ENCODE data around the gene LRRC3B.

Gene LRRC3B

DNA sequence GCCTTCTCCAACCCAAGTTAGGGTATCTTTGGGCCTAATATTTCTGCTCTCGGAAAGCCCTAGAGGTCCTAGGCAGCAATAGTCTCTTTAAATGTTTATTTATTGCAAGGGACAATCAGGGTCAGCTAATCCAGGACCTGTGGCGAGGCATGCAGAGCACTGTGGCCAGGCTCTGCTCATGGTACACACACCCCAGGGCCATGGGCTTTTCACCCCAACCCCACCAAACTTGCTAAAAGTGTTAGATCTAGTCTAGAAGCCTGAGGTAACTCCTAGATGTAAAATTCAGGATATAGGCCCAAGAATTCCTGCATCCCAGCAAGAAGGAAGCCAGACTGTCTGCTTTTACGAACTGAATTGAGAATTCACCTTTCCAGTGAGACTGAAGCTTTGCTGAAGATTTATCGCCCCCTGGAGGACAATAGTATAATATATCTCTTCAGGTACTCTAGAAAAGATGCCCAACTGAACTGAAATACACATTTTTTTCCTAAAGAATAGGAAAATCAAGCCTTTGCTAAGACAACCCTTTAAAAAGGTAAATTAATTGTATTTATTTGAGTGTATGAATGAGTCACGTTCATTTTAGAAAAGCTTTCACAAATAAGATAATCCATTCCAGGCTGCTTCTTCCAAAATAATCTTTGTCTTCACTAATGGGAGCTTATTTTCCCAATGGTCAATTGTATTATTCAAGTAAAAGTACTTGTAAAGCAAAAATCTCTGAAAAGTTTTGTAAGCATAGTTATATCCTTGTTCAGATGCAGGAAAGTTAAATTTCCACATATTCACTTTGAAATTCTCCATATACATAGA, 89.8 kb downstream of the LRRC3B start:
- peak; percentile 0 to 9 for DNase-seq (ENCODE audit: low read depth in 2 of 2)

DNA sequence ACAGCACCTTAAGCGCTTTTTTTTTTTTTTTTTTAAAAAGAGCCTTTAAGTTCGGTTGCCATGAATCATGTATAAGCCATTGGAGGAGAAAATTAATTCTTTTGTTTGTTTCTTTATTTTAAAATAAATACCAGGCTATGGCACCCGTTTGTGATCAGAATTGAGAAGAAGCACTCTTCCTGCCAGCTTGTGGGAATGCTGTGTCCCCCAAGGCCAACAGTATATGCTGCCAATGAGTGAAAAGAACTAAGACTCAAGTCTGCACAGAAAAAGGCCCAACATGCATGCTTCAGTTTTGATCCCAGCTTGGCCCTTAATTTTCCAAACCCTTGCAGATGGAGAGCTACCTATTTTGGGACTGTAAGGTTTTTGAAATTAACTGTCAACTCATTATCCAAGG, 90.5 kb downstream of the LRRC3B start:
- DNase-seq (ENCODE audit: low read depth in 2 of 2), result no peak

GRCh38 chr3:26714485-26714884, 91.9 kb downstream of the LRRC3B start:
- DNase-seq (ENCODE audit: low read depth in 2 of 2), result no peak

DNA sequence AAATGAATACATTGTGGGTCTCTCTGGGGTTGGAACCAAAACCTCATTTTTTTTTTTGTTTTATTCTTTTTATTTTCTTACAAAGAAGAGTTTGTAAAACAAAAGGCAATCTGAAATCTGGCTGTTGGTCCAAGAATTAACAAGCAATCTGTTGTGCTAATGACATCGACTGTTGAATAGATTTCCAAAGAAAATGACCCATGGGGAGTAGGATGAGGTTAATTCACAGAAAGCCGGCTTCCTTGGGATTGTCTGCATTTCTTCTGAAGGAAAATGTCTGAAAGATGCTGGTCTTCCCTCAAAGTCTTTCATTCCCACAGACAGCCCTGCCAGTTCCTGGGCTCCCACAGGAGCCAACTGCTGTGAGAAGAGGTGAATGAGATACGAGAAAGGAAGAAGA, 92.9 kb downstream of the LRRC3B start:
- no peak for DNase-seq (ENCODE audit: low read depth in 2 of 2)

- no peak for DNase-seq (ENCODE audit: low read depth in 2 of 2)
Measured at GRCh38 chr3:26718315-26718714, 95.7 kb downstream of the LRRC3B start.

- DNase-seq (ENCODE audit: low read depth in 2 of 2), result no peak
Measured at GRCh38 chr3:26719134-26719533, 96.6 kb downstream of the LRRC3B start.

DNA sequence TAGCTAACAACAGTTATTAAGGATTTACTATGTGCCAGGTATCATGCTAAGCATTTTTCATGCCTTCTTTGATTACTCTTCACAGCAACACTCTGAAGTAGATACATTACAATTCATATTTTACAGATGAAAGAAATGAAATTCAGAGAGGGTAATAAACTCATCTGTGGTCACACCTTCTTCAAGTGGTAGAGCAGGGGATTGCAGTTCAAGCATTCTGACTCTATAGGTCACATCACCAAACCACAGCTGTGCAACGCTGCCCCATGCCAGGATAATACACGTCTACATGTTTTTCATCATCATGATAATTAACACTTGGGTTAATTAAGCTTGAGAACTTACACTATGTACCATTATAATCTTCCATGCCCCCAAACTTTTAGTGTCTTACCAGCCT, 98.5 kb downstream of the LRRC3B start:
- DNase-seq (ENCODE audit: low read depth in 2 of 2), result no peak

DNA sequence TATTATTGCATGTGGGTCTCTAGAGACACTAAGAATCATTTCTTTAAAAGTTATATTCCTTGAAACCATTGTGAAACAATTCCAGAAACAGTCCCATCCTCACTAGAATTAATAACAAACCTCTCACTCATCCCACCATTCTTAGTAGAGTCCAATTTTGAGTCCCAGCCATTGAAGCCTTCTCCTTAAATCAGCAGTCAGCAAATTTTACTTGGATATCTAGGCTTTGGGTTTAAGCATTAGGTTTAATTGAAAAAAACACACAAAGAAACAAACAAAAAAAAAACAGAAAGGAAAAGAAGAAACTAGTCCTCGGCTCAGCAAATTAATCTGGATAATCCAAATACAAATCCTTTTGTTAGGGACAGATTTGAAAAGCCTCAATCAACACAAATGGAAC, 109.3 kb downstream of the LRRC3B start:
- no peak for DNase-seq (ENCODE audit: low read depth in 2 of 2)

- no peak for DNase-seq (ENCODE audit: low read depth in 2 of 2)
Measured at GRCh38 chr3:26750263-26750662, 127.7 kb downstream of the LRRC3B start.

- DNase-seq (ENCODE audit: low read depth in 2 of 2), result no peak
Measured at GRCh38 chr3:26752466-26752865, 129.9 kb downstream of the LRRC3B start.

GRCh38 chr3:26753095-26753494, 130.5 kb downstream of the LRRC3B start:
- DNase-seq (ENCODE audit: low read depth in 2 of 2), result no peak

DNA sequence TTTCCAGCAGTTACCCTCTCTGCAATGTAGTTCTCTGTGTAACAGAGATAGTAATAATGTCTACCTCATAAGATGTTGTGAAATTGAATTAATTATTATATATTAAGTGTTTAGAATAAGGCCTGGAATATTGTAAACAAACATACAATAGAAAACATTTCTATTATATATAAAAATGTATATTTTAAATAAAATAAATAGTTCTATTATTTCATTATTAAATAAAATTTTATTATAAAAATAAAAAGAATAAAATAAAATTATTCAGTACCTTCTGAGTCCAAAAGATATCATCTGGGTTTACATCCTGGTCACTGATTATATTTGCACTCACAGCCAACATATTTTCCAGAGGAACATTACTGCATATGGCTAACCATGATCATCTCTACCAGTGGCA, 135.4 kb downstream of the LRRC3B start:
- no peak for DNase-seq (ENCODE audit: low read depth in 2 of 2)

Data from fibroblast of skin of left quadriceps (primary cell).